Activated CD8-positive, alpha-beta memory T cell treated with anti-CD3 and anti-CD28 coated beads, Interleukin-2, amount 50 U/mL, for 24 hours (primary cell): Measurements from ENCODE around the gene THOC5.
"Not testable (repeated sequence)": the region's sequence is repeated elsewhere in the genome, so short reads cannot be mapped to it uniquely, and the experiment has no call there.

Source experiments
- DNase-seq: peaks from one replicate; pipeline ENCODE4 v3.0.0-alpha.2; 2020; ENCODE audit errors: extremely low read depth

THOC5 gene

DNA sequence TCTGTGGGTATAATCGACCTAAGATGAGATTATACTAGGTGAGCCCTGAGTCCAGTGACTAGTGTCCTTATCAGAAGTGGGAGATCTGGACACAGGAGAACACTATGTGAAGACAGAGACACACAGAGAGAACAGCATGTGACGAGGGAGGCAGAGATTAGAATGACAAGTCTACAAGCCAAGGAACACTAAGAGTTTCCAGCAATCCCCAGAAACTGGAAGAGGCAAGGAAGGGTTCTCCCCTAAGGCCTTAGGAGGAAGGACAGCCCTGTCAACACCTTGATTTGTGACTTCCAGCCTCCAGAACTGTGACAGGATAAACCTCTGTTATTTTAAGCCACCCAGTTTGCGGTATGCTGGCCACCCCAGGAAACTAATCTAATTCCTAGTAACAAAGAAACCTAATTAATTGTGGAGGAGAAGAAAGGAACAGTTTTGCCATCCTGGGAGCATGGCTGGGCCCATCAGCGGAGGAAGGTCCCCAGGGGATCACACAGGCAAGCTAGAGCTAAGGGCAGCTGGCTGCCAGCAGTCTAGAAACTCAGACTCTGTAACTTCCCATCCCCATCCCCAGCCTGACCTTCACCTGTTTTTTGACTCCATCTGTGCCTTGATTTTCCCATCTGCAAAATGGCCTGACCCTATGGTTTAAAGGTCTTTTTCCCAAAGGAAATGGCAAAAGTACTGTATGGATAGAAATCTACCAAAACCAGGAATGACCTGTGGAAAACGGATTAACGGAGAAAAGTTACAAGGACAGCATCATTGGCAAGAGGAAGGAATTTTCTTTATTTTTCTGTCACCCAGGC lies 10.3 kb upstream of the THOC5 start:
- no peak for DNase-seq

DNA sequence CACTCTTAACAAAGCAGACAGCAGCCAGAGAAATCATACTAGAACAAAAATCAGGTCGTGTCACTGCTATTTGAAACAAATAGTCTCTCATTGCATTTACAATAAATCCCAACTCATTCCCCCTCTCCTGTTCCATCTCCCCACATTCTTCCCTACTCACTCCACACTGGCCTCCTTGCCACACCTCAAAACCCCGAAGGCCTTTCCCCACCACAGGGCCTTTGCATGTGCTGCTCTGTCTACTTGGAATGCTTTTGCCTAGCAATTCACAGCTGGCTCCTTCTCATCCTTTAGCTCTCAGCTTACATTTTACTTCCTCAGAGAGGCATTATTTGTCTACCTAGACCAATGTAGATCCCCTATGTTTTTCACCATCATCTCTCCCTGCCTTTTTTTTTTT lies 6.3 kb upstream of the THOC5 start:
- DNase-seq: no peak

DNA sequence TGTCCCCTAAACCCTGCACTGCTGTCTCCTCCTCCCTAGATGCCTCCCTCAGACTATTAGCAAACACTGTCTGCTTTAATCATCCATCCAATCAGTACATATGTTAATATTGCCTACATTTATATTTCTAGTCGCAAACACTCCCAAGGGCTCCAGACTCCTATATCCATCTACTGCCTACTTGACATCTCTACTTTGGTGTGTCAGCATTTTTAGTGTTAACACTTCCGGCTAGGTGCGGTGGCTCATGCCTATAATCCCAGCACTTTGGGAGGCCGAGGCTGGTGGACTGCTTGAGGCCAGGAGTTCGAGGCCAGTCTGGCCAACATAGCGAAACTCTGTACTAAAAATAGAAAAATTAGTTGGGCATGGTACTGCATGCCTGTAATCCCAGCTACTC lies 5.5 kb upstream of the THOC5 start:
- DNase-seq: no peak

- DNase-seq: no peak
Measured at GRCh38 chr22:29555065-29555644, 1.6 kb upstream of the THOC5 start.

DNA sequence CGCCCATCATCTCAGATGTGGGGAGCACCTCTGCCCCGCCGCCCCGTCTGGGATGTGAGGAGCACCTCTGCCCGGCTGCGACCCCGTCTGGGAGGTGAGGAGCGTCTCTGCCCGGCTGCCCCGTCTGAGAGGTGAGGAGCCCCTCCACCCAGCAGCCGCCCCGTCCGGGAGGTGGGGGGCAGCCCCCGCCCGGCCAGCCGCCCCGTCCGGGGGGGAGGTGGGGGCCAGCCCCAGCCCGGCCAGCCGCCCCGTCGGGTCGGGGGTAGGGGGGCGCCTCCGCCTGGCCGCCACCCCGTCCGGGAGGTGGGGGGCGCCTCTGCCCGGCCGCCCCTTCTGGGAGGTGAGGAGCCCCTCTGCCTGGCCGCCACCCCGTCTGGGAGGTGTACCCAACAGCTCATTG lies 1.2 kb downstream of the THOC5 start:
- DNase-seq: not testable (repeated sequence)

- no peak for DNase-seq
Measured at GRCh38 chr22:29550005-29550404, 3.6 kb downstream of the THOC5 start.

GRCh38 chr22:29545045-29545444 lies 8.5 kb downstream of the THOC5 start:
- DNase-seq: not testable (repeated sequence)

- DNase-seq: no peak
Measured at GRCh38 chr22:29541845-29542244, 11.7 kb downstream of the THOC5 start.

DNA sequence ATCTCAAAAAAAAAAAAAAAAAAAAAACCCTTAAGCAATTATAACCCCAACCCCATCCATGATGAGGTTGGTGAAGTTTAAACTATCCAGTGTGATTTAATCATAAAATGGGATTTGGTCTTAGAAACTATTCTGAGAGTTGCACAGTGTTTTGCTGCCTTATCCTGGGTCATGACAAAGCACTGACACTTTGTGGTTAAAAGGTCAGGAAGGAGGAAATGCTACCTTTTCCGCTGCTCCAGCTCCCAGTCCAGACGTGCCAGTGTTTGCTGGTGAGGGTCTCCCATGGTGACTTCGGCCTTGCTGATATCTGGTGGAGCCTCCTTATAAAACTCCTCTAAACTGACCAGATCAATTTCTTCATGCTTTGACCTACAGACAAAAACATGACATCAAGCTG lies 14.5 kb downstream of the THOC5 start:
- DNase-seq: no peak

DNA sequence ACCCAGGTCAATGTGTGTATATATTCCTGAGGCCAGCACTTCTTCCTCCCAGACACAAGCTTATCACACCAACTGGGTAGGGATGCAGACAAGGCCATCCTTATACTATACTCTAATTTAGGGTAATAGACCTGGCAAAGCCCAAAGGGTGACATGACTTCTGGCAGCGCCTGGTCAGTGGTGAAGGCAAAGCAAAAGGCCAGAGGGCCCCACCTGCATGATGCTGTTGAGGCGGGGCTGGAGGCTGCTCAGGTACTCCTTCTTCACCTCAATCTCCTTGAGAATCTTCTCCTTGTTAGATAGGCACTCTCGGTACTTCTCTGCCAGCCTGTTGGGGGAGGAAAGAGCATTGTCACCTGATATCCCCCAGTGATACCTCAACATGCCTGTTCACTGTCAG lies 17.1 kb downstream of the THOC5 start:
- DNase-seq: no peak

GRCh38 chr22:29531419-29531818 lies 22.1 kb downstream of the THOC5 start:
- DNase-seq: no peak

DNA sequence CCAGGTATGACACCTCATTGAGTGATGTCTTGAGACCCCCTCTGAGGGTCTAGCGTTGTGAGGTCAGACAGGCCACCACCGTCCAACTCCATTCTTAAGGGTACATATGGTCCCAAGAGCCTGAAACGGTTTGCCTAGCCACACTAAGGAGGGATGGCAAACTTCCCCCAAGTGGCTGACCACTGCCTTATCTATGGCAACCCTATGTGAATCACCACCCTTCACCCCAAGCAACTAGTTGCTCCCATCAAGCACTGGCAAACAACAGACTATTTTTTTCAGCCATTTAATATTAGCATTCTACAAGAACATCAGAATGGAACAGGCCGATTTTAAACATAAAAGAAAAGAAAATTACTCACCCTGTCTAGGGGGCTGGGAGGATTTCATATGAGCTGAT lies 22.8 kb downstream of the THOC5 start:
- no peak for DNase-seq

DNA sequence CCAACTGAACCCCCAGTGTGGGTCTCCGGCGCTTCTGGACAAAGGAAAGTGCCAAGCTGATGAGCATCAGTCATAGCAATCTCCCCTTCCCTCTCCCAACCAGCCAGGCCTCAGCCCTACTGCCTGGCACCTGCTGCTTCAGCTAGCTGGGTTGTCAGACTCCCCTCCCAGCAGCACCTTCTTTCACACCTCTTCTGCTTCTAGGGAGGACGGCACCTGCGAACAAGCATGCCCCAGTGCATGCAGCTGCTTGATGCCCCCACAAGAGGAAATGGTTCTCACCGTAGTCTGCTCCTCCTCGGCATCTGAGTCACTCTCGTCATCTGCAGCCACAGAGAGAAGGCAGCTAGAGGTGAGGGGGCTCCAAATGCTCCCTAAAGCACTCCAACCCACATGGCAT lies 25.4 kb downstream of the THOC5 start:
- DNase-seq: no peak

DNA sequence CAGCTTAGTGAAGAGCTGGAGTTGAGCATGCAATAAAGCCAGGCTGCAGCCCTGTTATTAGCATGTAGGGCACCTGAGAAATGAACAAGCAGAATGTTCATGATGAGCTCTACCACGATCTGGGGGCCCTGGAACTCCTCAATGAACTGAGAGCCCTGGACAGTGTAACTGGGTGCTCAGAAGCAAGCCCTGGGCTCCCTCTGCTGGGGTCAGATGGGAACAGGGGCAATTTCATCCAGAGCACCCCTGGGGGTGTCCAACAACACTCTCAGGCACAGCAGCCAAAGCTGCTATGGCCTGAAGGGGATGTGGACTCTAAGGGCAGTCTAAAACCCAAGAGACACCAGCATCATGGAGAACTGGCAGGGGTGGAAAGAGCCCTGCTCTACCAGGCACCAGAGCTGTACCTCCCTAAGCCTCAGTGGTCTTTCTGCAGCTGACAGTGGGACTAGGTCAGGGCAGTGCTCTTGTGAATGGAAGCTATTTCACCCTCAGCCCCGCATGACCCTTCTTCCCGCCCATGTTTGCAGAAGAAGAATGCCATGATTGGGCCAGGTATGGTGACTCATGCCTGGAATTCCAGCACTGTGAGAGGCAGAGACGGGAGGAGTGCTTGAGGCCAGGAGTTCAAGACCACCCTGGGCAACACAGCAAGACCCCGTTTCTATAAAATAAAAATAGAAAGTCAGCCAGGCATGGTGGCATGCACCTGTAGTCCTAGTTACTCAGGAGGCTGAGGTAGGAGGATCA lies 28.9 kb downstream of the THOC5 start:
- no peak for DNase-seq

GRCh38 chr22:29523761-29524160 lies 29.8 kb downstream of the THOC5 start:
- no peak for DNase-seq

GRCh38 chr22:29521526-29521925 lies 32.0 kb downstream of the THOC5 start:
- no peak for DNase-seq

- no peak for DNase-seq
Measured at GRCh38 chr22:29520851-29521250, 32.7 kb downstream of the THOC5 start.

DNA sequence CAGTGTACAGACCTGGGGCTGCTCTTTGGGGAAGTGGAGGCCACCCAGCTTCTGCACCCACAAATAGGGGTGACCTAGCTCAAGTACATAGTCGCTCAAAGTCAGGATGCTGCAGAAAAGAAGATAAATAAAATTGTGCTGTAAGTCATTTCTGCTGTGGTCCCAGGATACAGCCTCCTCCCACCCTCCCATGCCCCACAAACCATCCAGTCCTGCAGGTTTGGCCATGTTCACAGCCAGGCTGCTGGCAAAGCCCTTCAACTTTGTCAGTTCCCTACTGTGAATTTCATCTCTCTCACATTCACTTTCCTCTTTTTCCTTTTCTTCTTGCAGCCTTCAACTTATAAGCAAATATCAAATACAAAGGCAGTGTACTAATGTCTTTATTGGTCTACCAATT lies 33.6 kb downstream of the THOC5 start:
- no peak for DNase-seq

DNA sequence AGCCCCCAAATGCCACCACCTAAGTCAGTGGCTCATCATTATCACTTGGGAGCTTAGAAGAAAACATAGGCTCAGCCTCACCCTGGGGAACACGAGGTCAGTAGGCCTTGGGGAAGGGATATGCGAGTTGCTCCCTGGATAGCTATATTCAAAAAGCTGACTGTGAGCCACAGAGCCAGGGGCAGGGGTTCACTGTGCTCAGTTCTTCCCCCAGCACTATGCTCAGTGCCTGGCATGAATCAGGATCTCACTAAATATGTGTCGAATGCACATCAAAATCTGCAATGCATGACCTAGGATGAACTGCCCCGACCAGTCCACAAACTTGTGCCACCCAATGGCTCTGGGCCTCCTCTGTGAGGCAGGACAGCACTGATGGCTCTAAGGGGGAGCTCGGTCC lies 35.1 kb downstream of the THOC5 start:
- DNase-seq: no peak

GRCh38 chr22:29517215-29517908 lies 36.2 kb downstream of the THOC5 start:
- DNase-seq: no peak

DNA sequence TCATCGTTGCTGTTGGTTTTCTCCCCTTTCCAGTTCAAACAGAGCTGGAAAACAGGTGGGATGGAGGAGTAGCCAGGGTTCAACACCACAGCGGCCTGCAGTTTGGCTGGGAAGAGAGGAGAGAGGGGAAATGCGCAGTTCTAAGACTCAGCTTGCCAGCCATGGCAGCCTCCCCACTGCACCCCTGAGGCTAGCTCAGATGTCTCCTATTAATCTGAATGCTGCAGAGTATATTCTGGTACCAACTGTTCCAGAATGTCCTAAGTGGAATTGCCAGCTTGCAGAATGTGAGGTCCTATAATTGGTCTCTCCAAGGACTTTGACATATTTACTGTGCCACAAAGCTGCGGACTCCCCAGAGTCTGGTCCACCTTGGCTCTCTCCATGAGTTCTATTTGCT lies 41.5 kb downstream of the THOC5 start:
- DNase-seq: no peak

- no peak for DNase-seq
Measured at GRCh38 chr22:29511126-29511862, 42.3 kb downstream of the THOC5 start.
